Ovary (tissue), 3 donors: Measurements from ENCODE around the gene CARM1.

Experiments used
- EP300 ChIP-seq: sonication (generic); formaldehyde crosslinking; IDR thresholded peaks from one replicate; pipeline ENCODE4 v1.6.1; 2017; ENCODE audit warnings: antibody characterized with exemption
- TF ChIP-seq, protein P1 (sequence below), 3 donors: fragments of 450-650 bp in 2 of 3; fragments of 200-600 bp in 1 of 3; IDR thresholded peaks; one replicate each; pipeline versions ENCODE4 v1.5.1 to v1.8.0; 2016 to 2022; ENCODE audit warnings: antibody characterized with exemption in 3 of 3, mild to moderate bottlenecking in 1 of 3
- donor health status: DM: no; HTN: no; CAD: no.

DNA sequence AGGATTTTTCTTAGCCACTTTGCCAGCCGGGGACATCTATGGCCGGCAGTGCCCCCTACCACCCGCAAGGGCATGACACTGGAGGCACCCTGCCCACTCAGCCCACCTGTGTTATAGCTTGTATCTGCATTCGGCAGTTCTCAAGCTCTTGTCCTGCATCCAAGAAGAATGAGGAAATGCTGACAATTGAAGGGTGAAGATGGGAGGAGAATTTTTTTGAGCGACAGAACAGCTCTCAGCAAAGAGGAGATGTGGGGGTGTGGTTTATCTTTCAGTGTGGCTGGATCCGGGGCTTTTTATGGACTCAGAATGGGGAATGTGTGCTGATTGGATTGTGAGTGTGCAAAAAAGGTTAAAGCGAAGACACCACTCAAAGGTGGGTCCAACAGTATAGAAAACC lies 28.6 kb upstream of the CARM1 start:
- TF ChIP-seq EP300: no peak
- TF ChIP-seq, protein P1, sequence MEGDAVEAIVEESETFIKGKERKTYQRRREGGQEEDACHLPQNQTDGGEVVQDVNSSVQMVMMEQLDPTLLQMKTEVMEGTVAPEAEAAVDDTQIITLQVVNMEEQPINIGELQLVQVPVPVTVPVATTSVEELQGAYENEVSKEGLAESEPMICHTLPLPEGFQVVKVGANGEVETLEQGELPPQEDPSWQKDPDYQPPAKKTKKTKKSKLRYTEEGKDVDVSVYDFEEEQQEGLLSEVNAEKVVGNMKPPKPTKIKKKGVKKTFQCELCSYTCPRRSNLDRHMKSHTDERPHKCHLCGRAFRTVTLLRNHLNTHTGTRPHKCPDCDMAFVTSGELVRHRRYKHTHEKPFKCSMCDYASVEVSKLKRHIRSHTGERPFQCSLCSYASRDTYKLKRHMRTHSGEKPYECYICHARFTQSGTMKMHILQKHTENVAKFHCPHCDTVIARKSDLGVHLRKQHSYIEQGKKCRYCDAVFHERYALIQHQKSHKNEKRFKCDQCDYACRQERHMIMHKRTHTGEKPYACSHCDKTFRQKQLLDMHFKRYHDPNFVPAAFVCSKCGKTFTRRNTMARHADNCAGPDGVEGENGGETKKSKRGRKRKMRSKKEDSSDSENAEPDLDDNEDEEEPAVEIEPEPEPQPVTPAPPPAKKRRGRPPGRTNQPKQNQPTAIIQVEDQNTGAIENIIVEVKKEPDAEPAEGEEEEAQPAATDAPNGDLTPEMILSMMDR (IDR thresholded peaks at IDR 0.05): no peak
